ENCODE measurements around the gene PSMF1.
A peak's percentile ranks its signal among the peaks of the same experiment; 100 is the strongest.

Gene PSMF1

DNA sequence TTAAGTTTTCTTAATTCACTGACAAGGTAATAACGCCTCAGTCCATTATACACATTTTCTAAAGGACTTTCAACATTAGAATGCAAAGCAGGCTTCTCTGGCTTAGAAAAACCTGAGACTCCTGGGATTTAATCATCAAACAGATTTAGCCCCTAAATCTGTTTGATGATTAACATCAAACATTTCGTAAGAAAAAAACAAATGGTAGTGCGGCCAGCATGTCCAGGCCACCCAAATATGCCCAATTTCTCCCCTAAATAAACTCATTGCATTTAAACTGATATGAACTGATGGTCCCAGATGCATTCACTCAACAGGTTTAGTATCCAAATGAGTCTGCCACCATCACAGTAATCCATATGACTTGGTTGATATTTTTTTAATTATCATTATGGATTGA, 60.2 kb downstream of the PSMF1 start:
- peaks cover 2 to 3% of the 10 kb centered on the region in 2 donors for H3K27me3 ChIP-seq (ENCODE audit: control insufficient read depth in 1 of 2, insufficient read depth in 2 of 2, low read length in 2 of 2)
- no peaks in the 10 kb centered on the region for H3K9me3 ChIP-seq (ENCODE audit: control insufficient read depth in 2 of 2, low read length in 2 of 2)
- H3K4me3 ChIP-seq (ENCODE audit: low read length in 2 of 2), result no peak overlapping the region
- peaks cover 3 to 17% of the 10 kb centered on the region in 2 donors for H3K36me3 ChIP-seq (ENCODE audit: control insufficient read depth in 2 of 2, insufficient read depth in 2 of 2, low read length in 2 of 2)
- no peak overlapping the region for H3K9ac ChIP-seq (ENCODE audit: low read length in 2 of 2)
- H3K27ac ChIP-seq (ENCODE audit: low read length), result no peak overlapping the region
- no peaks in the 10 kb centered on the region for H3K4me1 ChIP-seq (ENCODE audit: control insufficient read depth, insufficient read depth, low read length)

DNA sequence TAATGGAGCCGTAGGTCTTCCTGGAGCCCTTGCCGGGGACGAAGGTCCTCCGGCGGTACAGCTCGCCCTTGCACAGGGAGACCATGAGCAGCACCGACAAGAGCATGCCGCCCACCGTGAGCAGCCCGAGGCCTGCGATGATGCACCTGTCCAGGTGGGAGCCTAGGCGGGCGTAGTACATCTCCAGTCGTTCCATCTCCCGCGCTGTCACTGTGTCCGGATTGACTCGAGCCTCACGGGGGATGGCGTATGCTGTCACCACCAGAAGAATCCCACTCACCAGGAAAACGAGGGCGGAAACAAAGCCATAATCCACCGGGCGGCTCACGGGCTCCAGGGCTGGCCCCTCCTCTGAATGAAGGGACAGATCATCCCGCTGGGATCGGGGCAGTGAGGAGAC, 62.5 kb downstream of the PSMF1 start:
- Histone ChIP-seq H3K27me3 (ENCODE audit: control insufficient read depth in 1 of 2, insufficient read depth in 2 of 2, low read length in 2 of 2) (peaks cover 13 to 17% of the 10 kb centered on the region in 2 donors), H3K36me3 (ENCODE audit: control insufficient read depth in 2 of 2, insufficient read depth in 2 of 2, low read length in 2 of 2) (peaks cover 0 to 2% of the 10 kb centered on the region in 2 donors), H3K9ac (ENCODE audit: low read length in 2 of 2) (no peak overlapping the region), H3K27ac (ENCODE audit: low read length) (no peak overlapping the region), H3K4me1 (ENCODE audit: control insufficient read depth, insufficient read depth, low read length) (peaks cover 4% of the 10 kb centered on the region), H3K9me3 (ENCODE audit: control insufficient read depth in 2 of 2, low read length in 2 of 2) (no peaks in the 10 kb centered on the region), H3K4me3 (ENCODE audit: low read length in 2 of 2) (no peak overlapping the region)

DNA sequence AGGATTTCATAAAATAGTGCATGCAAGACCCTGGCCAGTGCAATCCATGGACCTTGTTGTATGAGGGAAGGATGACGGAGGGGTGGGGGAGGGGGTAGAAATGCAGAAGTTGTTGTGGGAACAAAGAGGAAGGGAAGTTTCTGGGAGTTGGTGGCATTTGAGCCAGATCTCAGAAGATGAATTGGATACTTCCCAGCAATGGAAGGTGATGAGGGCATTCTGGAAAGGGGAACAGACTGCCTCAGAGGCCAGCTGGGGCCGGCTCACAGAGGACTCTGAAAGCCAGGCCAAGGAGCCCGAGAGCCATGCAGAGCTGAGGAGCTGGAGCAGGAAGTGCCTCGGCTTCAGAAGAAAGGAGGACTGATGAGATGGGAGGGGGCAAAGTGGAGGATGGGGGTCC, 63.7 kb downstream of the PSMF1 start:
- Histone ChIP-seq H3K4me3 (ENCODE audit: low read length in 2 of 2) (no peak overlapping the region), H3K9me3 (ENCODE audit: control insufficient read depth in 2 of 2, low read length in 2 of 2) (no peaks in the 10 kb centered on the region), H3K27ac (ENCODE audit: low read length) (no peak overlapping the region), H3K36me3 (ENCODE audit: control insufficient read depth in 2 of 2, insufficient read depth in 2 of 2, low read length in 2 of 2) (no peaks in the 10 kb centered on the region), H3K9ac (ENCODE audit: low read length in 2 of 2) (no peak overlapping the region), H3K4me1 (ENCODE audit: control insufficient read depth, insufficient read depth, low read length) (peaks cover 4% of the 10 kb centered on the region), H3K27me3 (ENCODE audit: control insufficient read depth in 1 of 2, insufficient read depth in 2 of 2, low read length in 2 of 2) (peaks cover 24 to 29% of the 10 kb centered on the region in 2 donors)

DNA sequence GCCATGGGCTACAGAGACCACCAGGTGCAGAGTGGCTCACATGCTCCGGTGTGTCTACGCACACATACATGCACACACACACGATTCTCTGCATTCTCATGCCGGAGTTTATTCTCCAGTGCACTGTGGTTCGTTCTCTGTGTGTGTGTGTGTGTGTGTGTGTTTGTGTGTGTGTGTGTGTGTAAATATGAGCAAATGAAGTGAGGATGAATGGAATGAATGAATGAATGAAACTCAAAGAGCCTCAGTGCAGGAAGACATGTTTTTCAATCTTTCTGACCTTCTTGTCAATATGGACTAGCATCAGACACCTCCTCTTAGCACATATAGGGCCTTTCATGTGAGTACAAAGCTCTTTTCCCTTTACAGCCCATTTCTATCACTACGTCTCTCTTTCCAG, 64.8 kb downstream of the PSMF1 start:
- Histone ChIP-seq H3K9ac (ENCODE audit: low read length in 2 of 2) (no peak overlapping the region), H3K27me3 (ENCODE audit: control insufficient read depth in 1 of 2, insufficient read depth in 2 of 2, low read length in 2 of 2) (peaks cover 26 to 33% of the 10 kb centered on the region in 2 donors), H3K9me3 (ENCODE audit: control insufficient read depth in 2 of 2, low read length in 2 of 2) (no peaks in the 10 kb centered on the region), H3K4me3 (ENCODE audit: low read length in 2 of 2) (no peak overlapping the region), H3K4me1 (ENCODE audit: control insufficient read depth, insufficient read depth, low read length) (peaks cover 4% of the 10 kb centered on the region), H3K27ac (ENCODE audit: low read length) (no peak overlapping the region), H3K36me3 (ENCODE audit: control insufficient read depth in 2 of 2, insufficient read depth in 2 of 2, low read length in 2 of 2) (no peaks in the 10 kb centered on the region)

DNA sequence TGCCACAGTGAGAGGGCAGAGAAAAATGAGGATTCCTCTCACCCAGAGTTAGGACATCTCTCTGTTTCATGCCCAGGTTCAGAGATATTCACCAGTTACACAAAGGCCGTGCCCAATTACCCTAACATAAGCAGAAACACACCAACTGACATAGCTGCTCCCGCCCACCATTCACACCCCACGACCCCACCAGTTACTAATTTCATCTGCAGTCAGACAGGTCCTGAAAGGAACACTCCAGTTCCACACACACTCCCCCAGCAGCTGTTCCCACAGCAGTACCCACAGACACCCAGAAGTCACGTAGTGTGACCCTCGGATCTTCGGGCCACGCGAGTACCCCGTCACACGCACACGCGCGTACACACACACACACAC, 65.8 kb downstream of the PSMF1 start:
- Histone ChIP-seq H3K27ac (ENCODE audit: low read length) (no peak overlapping the region), H3K9ac (ENCODE audit: low read length in 2 of 2) (no peak overlapping the region), H3K27me3 (ENCODE audit: control insufficient read depth in 1 of 2, insufficient read depth in 2 of 2, low read length in 2 of 2) (peaks cover 26 to 33% of the 10 kb centered on the region in 2 donors), H3K4me1 (ENCODE audit: control insufficient read depth, insufficient read depth, low read length) (peaks cover 4% of the 10 kb centered on the region), H3K4me3 (ENCODE audit: low read length in 2 of 2) (no peak overlapping the region), H3K9me3 (ENCODE audit: control insufficient read depth in 2 of 2, low read length in 2 of 2) (no peaks in the 10 kb centered on the region), H3K36me3 (ENCODE audit: control insufficient read depth in 2 of 2, insufficient read depth in 2 of 2, low read length in 2 of 2) (no peaks in the 10 kb centered on the region)

DNA sequence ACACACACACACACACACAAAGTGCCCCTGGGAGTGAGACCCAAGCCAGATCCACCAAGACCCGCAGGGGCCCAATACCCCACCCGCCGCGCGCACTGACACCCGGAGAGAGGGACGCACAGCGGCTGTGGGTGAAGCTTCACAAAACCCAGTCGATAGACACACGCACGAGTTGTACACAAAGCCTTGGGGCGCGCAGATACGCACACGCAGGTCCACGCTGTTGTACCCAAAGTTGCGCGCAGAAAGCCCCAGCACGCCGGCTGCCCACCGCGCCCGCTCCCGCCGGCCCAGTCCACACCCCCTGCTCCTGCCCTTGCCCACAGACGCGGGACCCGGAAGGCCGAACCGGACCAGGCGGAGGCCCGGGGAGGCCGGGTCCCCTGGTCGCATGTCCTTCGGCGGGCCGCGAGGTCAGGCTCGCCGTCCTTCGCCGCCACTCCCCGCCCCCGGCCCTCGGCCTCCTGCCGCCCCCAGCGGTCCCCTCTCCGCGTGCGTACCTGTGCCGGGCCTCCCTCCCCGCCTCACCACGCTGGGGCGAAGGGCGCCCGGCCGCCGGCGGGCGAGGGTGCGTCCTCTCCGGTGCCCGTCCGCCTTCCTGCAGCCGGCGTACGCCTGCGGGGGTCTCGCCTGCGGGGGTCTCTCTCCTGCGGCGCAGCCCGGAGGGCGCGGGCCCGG, 66.4 kb downstream of the PSMF1 start, which contains the start of gene TMEM74B:
Gene TMEM74B, minus strand, starts transcription at position 344 of the 678 bp plus-strand sequence. CDS start 1,180 bp downstream, outside the sequence.
- no peak within 1 kb of the TSS for H3K27ac ChIP-seq (ENCODE audit: low read length)

DNA sequence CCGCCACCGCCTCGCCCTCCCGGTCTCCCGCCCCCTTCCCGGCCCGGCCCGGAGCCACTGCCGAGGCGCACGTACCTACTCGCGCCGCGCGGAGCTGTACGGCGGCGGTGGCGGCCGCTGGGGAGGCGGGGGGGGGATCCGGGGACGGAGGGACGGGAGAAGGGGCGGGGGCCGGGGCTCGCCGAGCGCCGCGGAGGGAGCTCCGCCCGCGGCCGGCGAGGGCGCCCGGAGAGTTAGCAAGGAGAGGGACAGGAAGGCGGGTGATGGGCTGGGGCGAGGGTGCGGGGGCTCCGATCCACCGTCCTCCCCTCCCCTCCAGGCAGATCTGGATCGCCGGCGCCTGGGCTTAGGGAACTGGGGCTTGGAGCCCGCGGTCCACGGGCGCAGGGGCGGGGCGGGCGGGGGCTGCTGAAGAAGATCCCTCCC, 66.9 kb downstream of the PSMF1 start:
- H3K9ac ChIP-seq (ENCODE audit: low read length in 2 of 2), result no peak overlapping the region

More for the DNA sequence above, 66.4 kb downstream of the PSMF1 start, which contains the start of gene TMEM74B:
- no peaks in the 10 kb centered on the region for H3K36me3 ChIP-seq (ENCODE audit: control insufficient read depth in 2 of 2, insufficient read depth in 2 of 2, low read length in 2 of 2)
- no peak within 1 kb of the TSS for H3K9ac ChIP-seq (ENCODE audit: low read length in 2 of 2)
- no peaks in the 10 kb centered on the region for H3K9me3 ChIP-seq (ENCODE audit: control insufficient read depth in 2 of 2, low read length in 2 of 2)
- H3K4me3 ChIP-seq (ENCODE audit: low read length in 2 of 2), result peak within 1 kb of the TSS in 1 of 2 donors; percentile 29
- H3K27me3 ChIP-seq (ENCODE audit: control insufficient read depth in 1 of 2, insufficient read depth in 2 of 2, low read length in 2 of 2), result peaks cover 26 to 33% of the 10 kb centered on the region in 2 donors
- peaks cover 4% of the 10 kb centered on the region for H3K4me1 ChIP-seq (ENCODE audit: control insufficient read depth, insufficient read depth, low read length)

DNA sequence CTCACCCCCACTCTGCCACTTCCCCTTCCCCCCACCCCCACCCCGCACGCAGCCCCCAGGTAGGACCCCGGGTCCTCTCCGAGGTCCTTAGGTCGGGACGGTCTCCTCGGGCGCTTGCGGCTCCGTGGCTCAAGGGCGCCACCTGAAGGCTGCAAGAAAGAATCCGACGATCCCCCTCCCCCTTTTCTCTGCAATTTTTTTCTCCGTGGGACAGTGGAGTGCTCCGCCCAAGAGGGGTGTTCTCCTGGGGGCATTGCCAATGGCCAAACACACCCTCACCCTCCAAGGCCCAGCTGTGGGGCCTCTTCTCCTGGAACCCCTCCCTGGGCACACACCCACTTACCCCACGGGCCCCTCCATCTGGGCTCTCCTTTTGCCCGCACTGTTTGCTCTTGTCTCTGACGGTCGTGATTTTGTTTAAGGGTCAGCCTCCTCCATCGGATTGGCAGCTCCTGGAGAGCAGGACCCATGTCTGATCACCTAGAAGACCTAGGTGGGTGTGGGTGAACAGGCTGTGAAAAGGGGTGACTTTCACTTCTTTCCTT, 67.5 kb downstream of the PSMF1 start:
- no peaks in the 10 kb centered on the region for H3K36me3 ChIP-seq (ENCODE audit: control insufficient read depth in 2 of 2, insufficient read depth in 2 of 2, low read length in 2 of 2)
- H3K4me1 ChIP-seq (ENCODE audit: control insufficient read depth, insufficient read depth, low read length), result peaks cover 4% of the 10 kb centered on the region
- H3K27me3 ChIP-seq (ENCODE audit: control insufficient read depth in 1 of 2, insufficient read depth in 2 of 2, low read length in 2 of 2), result peaks cover 28 to 33% of the 10 kb centered on the region in 2 donors
- no peaks in the 10 kb centered on the region for H3K9me3 ChIP-seq (ENCODE audit: control insufficient read depth in 2 of 2, low read length in 2 of 2)
- no peak overlapping the region for H3K27ac ChIP-seq (ENCODE audit: low read length)
- H3K4me3 ChIP-seq (ENCODE audit: low read length in 2 of 2), result no peak overlapping the region
- no peak overlapping the region for H3K9ac ChIP-seq (ENCODE audit: low read length in 2 of 2)

More for the DNA sequence above, 66.9 kb downstream of the PSMF1 start:
- Histone ChIP-seq H3K36me3 (ENCODE audit: control insufficient read depth in 2 of 2, insufficient read depth in 2 of 2, low read length in 2 of 2) (no peaks in the 10 kb centered on the region), H3K4me1 (ENCODE audit: control insufficient read depth, insufficient read depth, low read length) (peaks cover 4% of the 10 kb centered on the region), H3K9me3 (ENCODE audit: control insufficient read depth in 2 of 2, low read length in 2 of 2) (no peaks in the 10 kb centered on the region), H3K4me3 (ENCODE audit: low read length in 2 of 2) (peak overlapping the region in 1 of 2 donors; percentile 29), H3K27me3 (ENCODE audit: control insufficient read depth in 1 of 2, insufficient read depth in 2 of 2, low read length in 2 of 2) (peaks cover 26 to 33% of the 10 kb centered on the region in 2 donors), H3K27ac (ENCODE audit: low read length) (no peak overlapping the region)

GRCh38 chr20:1186367-1186991, 68.1 kb downstream of the PSMF1 start:
- Histone ChIP-seq H3K36me3 (ENCODE audit: control insufficient read depth in 2 of 2, insufficient read depth in 2 of 2, low read length in 2 of 2) (no peaks in the 10 kb centered on the region), H3K4me3 (ENCODE audit: low read length in 2 of 2) (no peak overlapping the region), H3K9me3 (ENCODE audit: control insufficient read depth in 2 of 2, low read length in 2 of 2) (no peaks in the 10 kb centered on the region), H3K27me3 (ENCODE audit: control insufficient read depth in 1 of 2, insufficient read depth in 2 of 2, low read length in 2 of 2) (peaks cover 26 to 33% of the 10 kb centered on the region in 2 donors), H3K27ac (ENCODE audit: low read length) (no peak overlapping the region), H3K4me1 (ENCODE audit: control insufficient read depth, insufficient read depth, low read length) (peaks cover 4% of the 10 kb centered on the region), H3K9ac (ENCODE audit: low read length in 2 of 2) (no peak overlapping the region)

GRCh38 chr20:1187605-1188171, 69.3 kb downstream of the PSMF1 start:
- Histone ChIP-seq H3K9ac (ENCODE audit: low read length in 2 of 2) (no peak overlapping the region), H3K4me1 (ENCODE audit: control insufficient read depth, insufficient read depth, low read length) (peaks cover 4% of the 10 kb centered on the region), H3K4me3 (ENCODE audit: low read length in 2 of 2) (no peak overlapping the region), H3K27ac (ENCODE audit: low read length) (no peak overlapping the region), H3K36me3 (ENCODE audit: control insufficient read depth in 2 of 2, insufficient read depth in 2 of 2, low read length in 2 of 2) (no peaks in the 10 kb centered on the region), H3K9me3 (ENCODE audit: control insufficient read depth in 2 of 2, low read length in 2 of 2) (no peaks in the 10 kb centered on the region), H3K27me3 (ENCODE audit: control insufficient read depth in 1 of 2, insufficient read depth in 2 of 2, low read length in 2 of 2) (peaks cover 25 to 33% of the 10 kb centered on the region in 2 donors)
